Lower lobe of right lung (tissue), 2 donors: ENCODE data around the gene OBSCN. TPM values are rescaled to one million over a fixed set of nuclear protein-coding genes. Genes with fewer than 3 reads are reported as not detected.

Source experiments
- ATAC-seq, 2 donors: fragments of 200-7000 bp; cut with Tn5 transposase; one replicate each; pipeline ENCODE4 v1.9.1; 2020 to 2022; ENCODE audit warnings: mild to moderate bottlenecking in 2 of 2, moderate library complexity in 2 of 2
- DNase-seq: peaks from one replicate; pipeline ENCODE4 v3.0.0-alpha.2; 2020
- H3K27ac ChIP-seq: fragments of 200-600 bp; one replicate; pipeline ENCODE4 v1.8.0; 2022
- H3K27me3 ChIP-seq: fragments of 200-600 bp; one replicate; pipeline ENCODE4 v1.8.0; 2022; ENCODE audit warnings: low read depth
- H3K36me3 ChIP-seq: fragments of 200-600 bp; one replicate; pipeline ENCODE4 v1.8.0; 2022; ENCODE audit warnings: mild to moderate bottlenecking
- H3K4me1 ChIP-seq: fragments of 200-600 bp; one replicate; pipeline ENCODE4 v1.8.0; 2022
- H3K4me3 ChIP-seq: fragments of 200-600 bp; one replicate; pipeline ENCODE4 v1.8.0; 2022; ENCODE audit warnings: mild to moderate bottlenecking
- H3K9me3 ChIP-seq: fragments of 200-600 bp; one replicate; pipeline ENCODE4 v1.8.0; 2022
- intact Hi-C: fragments of 100-400 bp; cut with DNase I; formaldehyde crosslinking; loops from one replicate; pipeline ENCODE4 v1.11.0; 2022
- total RNA-seq: library from RNA; stranded (reverse); fragmentation: NEBNext Ultra II Directional; extraction: Animal tissue kit (Norgen Biotek cat#: 25700); gene quantifications from one replicate; pipeline ENCODE4 v1.2.1, GENCODE V29; 2021
- TF ChIP-seq, protein P1 (sequence below): fragments of 200-600 bp; IDR thresholded peaks from one replicate; pipeline ENCODE4 v1.8.0; 2022; ENCODE audit warnings: antibody characterized with exemption, mild to moderate bottlenecking
- donor health status: DM: no; HTN: yes; CAD: no; lungs with severe emphysema.

The OBSCN gene
- total RNA-seq, 1 donor from 2014 or later, result 35.6 TPM

DNA sequence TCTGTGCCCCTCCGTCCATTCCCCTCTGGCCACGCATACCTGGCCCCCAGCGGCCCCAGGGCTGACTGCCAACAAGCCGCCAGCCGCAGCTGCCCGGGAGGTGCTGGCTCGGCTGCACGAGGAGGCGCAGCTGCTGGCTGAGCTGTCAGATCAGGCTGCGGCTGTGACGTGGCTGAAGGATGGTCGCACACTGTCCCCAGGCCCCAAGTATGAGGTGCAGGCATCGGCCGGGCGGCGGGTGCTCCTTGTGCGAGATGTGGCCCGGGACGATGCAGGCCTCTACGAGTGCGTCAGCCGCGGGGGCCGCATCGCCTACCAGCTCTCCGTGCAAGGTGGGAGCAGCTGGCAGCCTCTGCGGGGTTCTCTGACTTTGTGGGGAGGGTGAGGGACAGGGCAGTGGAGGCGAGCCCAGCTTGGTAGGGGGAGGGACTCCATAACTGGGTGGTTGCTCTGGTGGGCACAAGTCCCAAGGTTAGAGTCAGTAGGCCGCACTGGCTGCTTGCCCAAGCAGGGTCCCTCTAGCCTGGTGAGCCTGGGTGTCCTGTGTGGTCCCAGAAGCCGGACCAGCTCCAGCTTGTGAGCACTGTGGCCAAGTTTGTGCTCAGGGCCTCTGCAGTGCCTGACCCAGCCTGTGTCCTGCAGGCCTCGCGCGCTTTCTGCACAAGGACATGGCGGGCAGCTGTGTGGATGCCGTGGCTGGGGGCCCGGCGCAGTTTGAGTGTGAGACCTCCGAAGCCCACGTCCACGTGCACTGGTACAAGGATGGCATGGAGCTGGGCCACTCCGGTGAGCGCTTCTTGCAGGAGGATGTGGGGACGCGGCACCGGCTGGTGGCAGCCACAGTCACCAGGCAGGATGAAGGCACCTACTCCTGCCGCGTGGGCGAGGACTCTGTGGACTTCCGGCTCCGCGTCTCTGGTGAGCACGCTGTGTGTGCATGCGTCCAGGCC, 8.8 kb downstream of the OBSCN start:
- no peak for ATAC-seq

DNA sequence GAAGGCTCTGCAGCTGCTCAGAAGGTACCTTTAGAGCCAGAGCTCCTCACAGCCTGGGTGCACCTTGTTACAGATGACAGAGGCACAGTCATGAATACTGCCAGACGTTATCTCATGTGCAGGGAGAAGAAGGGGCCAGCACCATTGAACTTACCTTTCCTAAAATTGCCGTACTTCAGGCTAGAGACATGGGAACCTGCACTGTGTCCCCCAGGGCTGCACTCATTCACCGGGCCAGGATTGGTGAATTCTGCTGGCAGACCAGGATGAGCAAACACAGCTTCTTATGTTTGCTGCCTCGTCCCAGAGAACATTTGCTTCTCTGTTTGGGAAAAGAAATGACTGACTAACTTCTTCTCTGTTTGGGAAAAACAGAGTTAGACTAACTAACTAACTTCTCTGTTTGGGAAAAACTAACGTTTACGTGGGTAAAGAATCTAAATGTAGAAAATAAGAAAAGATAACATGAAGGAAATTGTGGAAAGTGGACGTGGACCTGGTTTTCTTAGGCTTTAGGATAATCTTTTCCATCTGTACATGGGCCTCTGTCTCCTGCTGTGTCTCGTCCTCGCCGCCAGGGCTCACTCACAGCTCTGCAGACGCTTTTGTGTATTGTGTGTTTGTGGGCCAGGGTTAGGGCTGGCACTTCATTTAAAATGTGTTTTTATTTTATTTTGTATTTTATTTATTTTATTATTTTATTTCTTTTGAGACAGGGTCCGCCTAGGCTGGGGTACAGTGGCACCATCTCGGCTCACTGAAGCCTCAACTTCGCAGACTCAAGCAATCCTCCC, 9.9 kb downstream of the OBSCN start:
- DNase-seq, result no peak

More for the DNA sequence above, 8.8 kb downstream of the OBSCN start:
- no peak overlapping the region for H3K27ac ChIP-seq
- H3K36me3 ChIP-seq, result peaks cover 11% of the 10 kb centered on the region
- H3K27me3 ChIP-seq, result no peaks in the 10 kb centered on the region
- peaks cover 8% of the 10 kb centered on the region for H3K4me1 ChIP-seq
- H3K9me3 ChIP-seq, result no peaks in the 10 kb centered on the region
- no peak overlapping the region for H3K4me3 ChIP-seq
- intact Hi-C loops, result no loop called here
- peak; percentile 47 for DNase-seq
- TF ChIP-seq, protein P1, sequence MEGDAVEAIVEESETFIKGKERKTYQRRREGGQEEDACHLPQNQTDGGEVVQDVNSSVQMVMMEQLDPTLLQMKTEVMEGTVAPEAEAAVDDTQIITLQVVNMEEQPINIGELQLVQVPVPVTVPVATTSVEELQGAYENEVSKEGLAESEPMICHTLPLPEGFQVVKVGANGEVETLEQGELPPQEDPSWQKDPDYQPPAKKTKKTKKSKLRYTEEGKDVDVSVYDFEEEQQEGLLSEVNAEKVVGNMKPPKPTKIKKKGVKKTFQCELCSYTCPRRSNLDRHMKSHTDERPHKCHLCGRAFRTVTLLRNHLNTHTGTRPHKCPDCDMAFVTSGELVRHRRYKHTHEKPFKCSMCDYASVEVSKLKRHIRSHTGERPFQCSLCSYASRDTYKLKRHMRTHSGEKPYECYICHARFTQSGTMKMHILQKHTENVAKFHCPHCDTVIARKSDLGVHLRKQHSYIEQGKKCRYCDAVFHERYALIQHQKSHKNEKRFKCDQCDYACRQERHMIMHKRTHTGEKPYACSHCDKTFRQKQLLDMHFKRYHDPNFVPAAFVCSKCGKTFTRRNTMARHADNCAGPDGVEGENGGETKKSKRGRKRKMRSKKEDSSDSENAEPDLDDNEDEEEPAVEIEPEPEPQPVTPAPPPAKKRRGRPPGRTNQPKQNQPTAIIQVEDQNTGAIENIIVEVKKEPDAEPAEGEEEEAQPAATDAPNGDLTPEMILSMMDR, result no peak

GRCh38 chr1:228218513-228219244, 10.8 kb downstream of the OBSCN start:
- Histone ChIP-seq H3K4me1 (peaks cover 4% of the 10 kb centered on the region), H3K27ac (no peak overlapping the region), H3K9me3 (no peaks in the 10 kb centered on the region), H3K4me3 (no peak overlapping the region), H3K27me3 (no peaks in the 10 kb centered on the region), H3K36me3 (peaks cover 16% of the 10 kb centered on the region)
- TF ChIP-seq, protein P1, result no peak
- no peak for DNase-seq
- ATAC-seq, result no peak
- intact Hi-C loops, result no loop called here

More for the DNA sequence above, 9.9 kb downstream of the OBSCN start:
- Histone ChIP-seq H3K36me3 (peaks cover 11% of the 10 kb centered on the region), H3K4me1 (peaks cover 4% of the 10 kb centered on the region), H3K9me3 (no peaks in the 10 kb centered on the region), H3K27me3 (no peaks in the 10 kb centered on the region), H3K27ac (no peak overlapping the region), H3K4me3 (no peak overlapping the region)
- TF ChIP-seq, protein P1, result no peak
- no peak for ATAC-seq
- intact Hi-C loops, result no loop called here

- Histone ChIP-seq H3K4me3 (no peak overlapping the region), H3K27ac (no peak overlapping the region), H3K36me3 (peaks cover 18% of the 10 kb centered on the region), H3K4me1 (no peaks in the 10 kb centered on the region), H3K27me3 (no peaks in the 10 kb centered on the region), H3K9me3 (peaks cover 5% of the 10 kb centered on the region)
- no peak for DNase-seq
- ATAC-seq, result no peak
- TF ChIP-seq, protein P1, result no peak
- intact Hi-C loops, result no loop called here
Observed at GRCh38 chr1:228219245-228219961, 11.6 kb downstream of the OBSCN start.
